Mesothelial cell of epicardium (in vitro differentiated cells): ENCODE measurements around the gene CFAP73. TPM values are rescaled to one million over a fixed set of nuclear protein-coding genes. Genes with fewer than 3 reads are reported as not detected.

Source experiments
- DNase-seq, 2 experiments: peaks; one replicate each; pipeline ENCODE4 v3.0.0; 2021; ENCODE audit warnings: low spot score in 2 of 2; ENCODE audit not compliant: unreplicated experiment in 2 of 2
- H3K27ac Mint-ChIP-seq: 2 replicates; pipeline ENCODE4 v1.8.0; 2021; ENCODE audit warnings: mixed read lengths
- H3K27me3 Mint-ChIP-seq: 2 replicates; pipeline ENCODE4 v1.8.0; 2021; ENCODE audit warnings: low read depth, mixed read lengths
- H3K36me3 Mint-ChIP-seq: 2 replicates; pipeline ENCODE4 v1.8.0; 2021; ENCODE audit warnings: mixed read lengths
- H3K4me1 Mint-ChIP-seq: 2 replicates; pipeline ENCODE4 v1.8.0; 2021; ENCODE audit warnings: mixed read lengths
- H3K4me3 Mint-ChIP-seq: 2 replicates; pipeline ENCODE4 v1.8.0; 2021; ENCODE audit warnings: mild to moderate bottlenecking, moderate library complexity, mixed read lengths
- H3K9me3 Mint-ChIP-seq: 2 replicates; pipeline ENCODE4 v1.8.0; 2021; ENCODE audit warnings: mixed read lengths
- CTCF ChIP-seq: fragments of 200-600 bp; sonication (generic); IDR thresholded peaks from one replicate; pipeline ENCODE4 v1.5.0; 2021; ENCODE audit warnings: antibody characterized with exemption; ENCODE audit not compliant: unreplicated experiment
- total RNA-seq: library from RNA; stranded (reverse); gene quantifications from 3 replicates; pipeline ENCODE4 v1.2.1, GENCODE V29; 2021

CFAP73 gene
- total RNA-seq, 1 donor from 2014 or later: not detected

DNA sequence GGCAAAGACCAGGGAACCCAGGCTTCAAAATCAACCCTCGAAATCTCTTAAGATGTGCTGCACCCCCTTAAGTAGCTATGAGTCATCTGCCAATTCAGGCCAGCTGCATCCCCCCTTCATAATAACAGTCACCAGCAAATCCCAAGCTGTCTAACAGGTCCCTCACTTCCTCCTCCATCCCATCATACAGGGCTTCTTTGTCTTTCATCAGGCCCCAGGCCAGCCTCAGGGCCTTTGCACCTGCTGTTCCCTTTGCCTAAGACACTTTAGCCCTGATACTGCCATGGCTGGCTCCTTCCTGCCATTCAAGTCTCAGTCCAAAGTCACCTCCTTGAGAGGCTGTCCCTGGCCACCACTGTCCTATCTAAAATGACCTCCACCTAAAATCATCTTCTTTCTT, 18.0 kb upstream of the CFAP73 start:
- peaks cover 6% of the 10 kb centered on the region for H3K4me1 Mint-ChIP-seq
- no peak for DNase-seq
- no peak for TF ChIP-seq CTCF
- H3K9me3 Mint-ChIP-seq: no peaks in the 10 kb centered on the region
- H3K36me3 Mint-ChIP-seq: no peaks in the 10 kb centered on the region
- no peak overlapping the region for H3K4me3 Mint-ChIP-seq
- peaks cover 68% of the 10 kb centered on the region for H3K27me3 Mint-ChIP-seq
- H3K27ac Mint-ChIP-seq: no peak overlapping the region

DNA sequence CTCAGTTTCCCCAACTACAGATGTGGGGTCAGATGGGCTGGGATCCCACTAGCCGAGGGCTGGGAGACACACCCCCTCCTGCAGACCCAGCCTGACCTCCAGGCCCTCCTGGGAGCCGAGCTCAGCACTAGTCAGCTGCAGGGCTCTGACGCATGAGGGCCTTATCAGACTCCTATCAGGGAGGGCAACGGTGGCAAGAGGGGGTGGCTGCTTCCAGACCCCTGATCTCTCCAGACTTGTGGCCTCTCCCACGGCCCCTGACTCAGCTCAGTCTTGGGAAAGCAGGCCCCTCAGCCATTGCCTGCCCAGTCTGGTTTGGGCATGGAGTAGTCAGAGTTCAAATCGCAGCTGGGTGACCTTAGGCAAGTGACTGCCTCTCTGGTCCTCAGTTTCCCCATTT, 16.5 kb upstream of the CFAP73 start:
- H3K27ac Mint-ChIP-seq: no peak overlapping the region
- H3K9me3 Mint-ChIP-seq: no peaks in the 10 kb centered on the region
- H3K4me3 Mint-ChIP-seq: no peak overlapping the region
- TF ChIP-seq CTCF: no peak
- peaks cover 71% of the 10 kb centered on the region for H3K27me3 Mint-ChIP-seq
- peaks cover 6% of the 10 kb centered on the region for H3K4me1 Mint-ChIP-seq
- no peak for DNase-seq
- H3K36me3 Mint-ChIP-seq: no peaks in the 10 kb centered on the region

DNA sequence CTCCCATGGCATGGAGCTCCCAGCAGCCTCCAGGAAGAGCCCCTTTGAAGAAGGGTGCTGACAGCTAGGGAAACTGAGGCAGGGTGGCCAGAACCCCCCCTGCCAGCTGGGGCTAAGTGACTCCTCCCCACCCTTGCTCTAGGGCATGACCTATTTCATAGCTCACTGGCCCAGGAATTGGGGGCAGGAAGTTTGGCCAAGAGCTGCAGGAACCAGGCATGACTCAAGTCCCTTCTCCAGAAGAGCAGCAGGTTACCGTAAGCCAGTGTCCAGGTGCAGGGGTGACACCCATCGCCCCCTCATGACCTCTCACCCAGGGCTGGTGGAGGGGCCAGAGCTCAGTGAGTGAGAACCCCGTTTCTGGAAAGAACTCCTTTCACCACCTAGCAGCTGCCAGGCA, 15.9 kb upstream of the CFAP73 start:
- H3K4me1 Mint-ChIP-seq: peaks cover 6% of the 10 kb centered on the region
- H3K36me3 Mint-ChIP-seq: no peaks in the 10 kb centered on the region
- H3K27ac Mint-ChIP-seq: no peak overlapping the region
- H3K4me3 Mint-ChIP-seq: no peak overlapping the region
- no peaks in the 10 kb centered on the region for H3K9me3 Mint-ChIP-seq
- H3K27me3 Mint-ChIP-seq: peaks cover 66% of the 10 kb centered on the region
- no peak for DNase-seq
- TF ChIP-seq CTCF: no peak

- Mint-ChIP-seq H3K27me3 (peaks cover 63% of the 10 kb centered on the region), H3K9me3 (no peaks in the 10 kb centered on the region), H3K27ac (no peak overlapping the region), H3K36me3 (no peaks in the 10 kb centered on the region), H3K4me3 (no peak overlapping the region), H3K4me1 (peaks cover 6% of the 10 kb centered on the region)
- DNase-seq: no peak
- TF ChIP-seq CTCF: no peak
Measured at GRCh38 chr12:113134071-113134470, 15.5 kb upstream of the CFAP73 start.

GRCh38 chr12:113134521-113134951, 15.0 kb upstream of the CFAP73 start:
- no peak for TF ChIP-seq CTCF
- H3K27me3 Mint-ChIP-seq: peaks cover 58% of the 10 kb centered on the region
- no peak for DNase-seq
- H3K4me1 Mint-ChIP-seq: peaks cover 6% of the 10 kb centered on the region
- H3K27ac Mint-ChIP-seq: no peak overlapping the region
- no peak overlapping the region for H3K4me3 Mint-ChIP-seq
- no peaks in the 10 kb centered on the region for H3K9me3 Mint-ChIP-seq
- H3K36me3 Mint-ChIP-seq: no peaks in the 10 kb centered on the region
